Breast epithelium (tissue), 4 donors: Measurements from ENCODE around the gene MACROD1. TPM values are rescaled to one million over a fixed set of nuclear protein-coding genes. Genes with fewer than 3 reads are reported as not detected.

ENCODE experiments used
- DNase-seq, 2 donors: peaks; one replicate each; pipeline ENCODE4 v3.0.0-alpha.2; 2019; ENCODE audit warnings: low spot score in 2 of 2
- H3K27ac ChIP-seq, 2 donors: fragments of 200-600 bp; sonication (generic) in 1 of 2; one replicate each; pipeline ENCODE4 v1.5.1; 2016 to 2019; ENCODE audit warnings: mild to moderate bottlenecking in 1 of 2
- H3K27me3 ChIP-seq, 2 donors: fragments of 200-600 bp; sonication (generic) in 1 of 2; one replicate each; pipeline versions ENCODE4 v1.5.1 to v1.6.0; 2017 to 2019; ENCODE audit warnings: control low read depth in 1 of 2, mild to moderate bottlenecking in 1 of 2
- H3K36me3 ChIP-seq: fragments of 200-600 bp; one replicate; pipeline ENCODE4 v1.5.1; 2019
- H3K4me1 ChIP-seq, 2 donors: fragments of 200-600 bp; sonication (generic); one replicate each; pipeline ENCODE4 v1.5.1; 2016 to 2019; ENCODE audit warnings: control low read depth in 1 of 2
- H3K4me3 ChIP-seq, 3 donors: fragments of 200-600 bp; sonication (generic); 1 replicate in 2 of 3; 2 replicates in 1 of 3; pipeline ENCODE4 v1.5.1; 2016 to 2019; ENCODE audit warnings: mild to moderate bottlenecking in 3 of 3, moderate library complexity in 2 of 3
- H3K9me3 ChIP-seq, 2 donors: fragments of 200-600 bp; sonication (generic) in 1 of 2; one replicate each; pipeline ENCODE4 v1.5.1; 2016 to 2019; ENCODE audit warnings: control low read depth in 1 of 2
- CTCF ChIP-seq, 3 donors: fragments of 450-650 bp; IDR thresholded peaks; one replicate each; pipeline ENCODE4 v1.5.1; 2016 to 2017; ENCODE audit warnings: antibody characterized with exemption in 3 of 3, mild to moderate bottlenecking in 3 of 3, moderate library complexity in 3 of 3
- POLR2A ChIP-seq: fragments of 450-650 bp; IDR thresholded peaks from one replicate; pipeline ENCODE4 v1.6.1; 2016; ENCODE audit warnings: antibody characterized with exemption, mild to moderate bottlenecking, moderate library complexity
- POLR2AphosphoS5 ChIP-seq, 3 donors: sonication (generic); formaldehyde crosslinking; IDR thresholded peaks; one replicate each; pipeline ENCODE4 v1.6.1; 2017; ENCODE audit warnings: antibody characterized with exemption in 3 of 3
- intact Hi-C: fragments of 100-400 bp; cut with DNase I; formaldehyde crosslinking; loops from one replicate; pipeline ENCODE4 v1.15.1; 2023; ENCODE audit warnings: low total_unique reads
- total RNA-seq, 3 donors: library from RNA; depleted of rRNA; stranded (reverse); fragments of >200 nt; gene quantifications; one replicate each; pipeline ENCODE4 v1.1.0, GENCODE V29; 2016

The MACROD1 gene
- total RNA-seq, 3 donors from 2014 or later, result 19.7 to 113 (median 40.3) TPM

DNA sequence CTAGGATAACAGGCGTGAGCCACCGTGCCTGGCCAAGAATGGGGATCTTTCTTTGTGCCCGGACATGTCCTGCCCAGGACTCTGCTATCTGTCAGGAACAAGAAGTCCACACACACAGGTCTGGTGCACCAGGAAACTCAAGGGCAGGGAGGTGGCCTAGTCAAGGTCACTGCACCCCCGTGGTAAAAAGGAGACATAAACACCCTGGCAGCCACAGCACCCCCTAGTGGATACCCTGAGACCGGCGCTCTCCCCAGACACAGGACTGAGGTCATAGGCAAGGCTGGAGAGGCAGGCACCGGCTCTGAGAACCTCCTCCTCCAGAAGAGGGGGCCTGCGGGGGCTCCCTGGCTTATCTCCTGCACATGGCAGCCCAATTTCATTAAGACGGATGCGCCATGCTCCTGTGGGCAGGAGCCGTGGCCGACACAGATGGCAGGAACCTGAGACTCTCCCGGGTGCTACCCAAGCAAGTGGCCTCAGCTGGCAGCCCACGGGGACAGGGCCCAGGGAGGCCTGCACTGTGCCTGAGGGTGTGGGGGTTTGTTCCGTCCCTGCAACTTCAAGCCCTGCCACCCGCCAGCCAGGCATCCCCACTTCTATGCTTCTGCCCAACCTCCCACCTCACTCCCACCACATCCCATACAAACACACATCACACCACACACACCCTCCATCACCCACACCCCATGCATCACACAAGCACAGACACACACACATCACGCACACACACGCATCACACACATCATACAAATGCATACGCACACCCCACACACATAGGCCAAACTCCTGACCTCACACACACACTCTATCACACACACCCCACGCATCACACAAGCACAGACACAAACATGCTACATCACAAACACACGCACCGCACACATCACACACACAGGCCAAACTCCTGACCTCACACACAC is 19.6 kb downstream of the MACROD1 start:
- DNase-seq, result no peak
- intact Hi-C loops, result loop anchor here (5.0 kb wide), 2 partner anchors 149 to 309 kb away; partner anchors contain the start of gene MARK2
- no peak overlapping the region for H3K27ac ChIP-seq

DNA sequence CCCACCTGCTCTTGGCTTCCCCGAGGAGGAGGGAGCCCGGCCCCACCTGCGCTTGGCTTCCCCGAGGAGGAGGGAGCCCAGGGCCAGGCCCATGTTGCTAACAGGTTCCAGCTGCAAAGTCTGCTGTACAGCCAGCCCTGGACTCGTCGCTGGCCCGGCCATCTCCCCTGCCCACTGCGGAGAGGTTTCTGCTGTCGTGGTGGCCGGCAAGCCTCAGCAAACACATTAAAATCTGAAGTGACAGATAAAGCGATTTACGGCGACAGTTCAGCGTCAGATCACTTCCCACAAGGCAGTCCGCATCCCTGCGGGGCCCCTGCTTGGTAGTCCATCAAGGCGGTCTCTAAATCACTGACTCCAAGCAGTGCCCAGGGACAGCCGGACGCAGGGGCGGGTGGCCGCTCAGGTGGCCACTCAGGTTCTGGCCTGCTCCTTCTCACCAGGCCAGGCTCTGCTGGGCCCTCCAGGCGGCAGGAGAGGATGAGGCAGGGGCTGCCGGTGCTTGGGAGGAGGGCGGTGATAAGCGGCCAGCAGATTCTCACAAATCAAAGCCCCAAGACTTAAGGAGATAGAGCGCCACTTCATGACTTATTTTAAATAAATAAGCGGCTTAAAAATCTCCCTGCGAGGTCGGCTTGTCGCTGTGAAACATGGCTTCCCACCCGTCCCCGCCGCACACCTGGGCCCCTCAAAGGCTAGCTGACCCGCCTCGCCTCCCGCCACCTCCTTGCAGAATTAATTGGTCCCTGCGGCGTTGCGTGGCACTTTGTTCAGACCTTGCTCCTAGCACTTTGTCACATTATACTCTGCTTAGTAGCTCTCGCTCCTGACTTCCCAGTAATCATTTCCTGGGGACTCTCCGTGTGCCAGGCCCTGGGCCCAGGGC is 21.1 kb downstream of the MACROD1 start:
- H3K9me3 ChIP-seq, result no peaks in the 10 kb centered on the region
- TF ChIP-seq POLR2A (no peak), POLR2AphosphoS5 (IDR thresholded peaks at IDR 0.05) (no peak), CTCF (IDR thresholded peaks at IDR 0.05) (no peak)
- no peaks in the 10 kb centered on the region for H3K36me3 ChIP-seq
- no peaks in the 10 kb centered on the region for H3K4me1 ChIP-seq
- H3K27ac ChIP-seq, result no peak overlapping the region
- no peaks in the 10 kb centered on the region for H3K27me3 ChIP-seq
- DNase-seq, result no peak
- H3K4me3 ChIP-seq, result no peak overlapping the region
- intact Hi-C loops, result loop anchor here (5.0 kb wide), 2 partner anchors 148 to 308 kb away; partner anchors contain the start of gene MARK2

More for the DNA sequence above, 19.6 kb downstream of the MACROD1 start:
- no peak overlapping the region for H3K4me3 ChIP-seq
- H3K4me1 ChIP-seq, result no peaks in the 10 kb centered on the region
- no peaks in the 10 kb centered on the region for H3K36me3 ChIP-seq
- no peak for TF ChIP-seq POLR2A
- TF ChIP-seq CTCF (IDR thresholded peaks at IDR 0.05), result peak in 2 of 3 donors; percentile 22 to 33
- no peaks in the 10 kb centered on the region for H3K27me3 ChIP-seq
- H3K9me3 ChIP-seq, result no peaks in the 10 kb centered on the region

DNA sequence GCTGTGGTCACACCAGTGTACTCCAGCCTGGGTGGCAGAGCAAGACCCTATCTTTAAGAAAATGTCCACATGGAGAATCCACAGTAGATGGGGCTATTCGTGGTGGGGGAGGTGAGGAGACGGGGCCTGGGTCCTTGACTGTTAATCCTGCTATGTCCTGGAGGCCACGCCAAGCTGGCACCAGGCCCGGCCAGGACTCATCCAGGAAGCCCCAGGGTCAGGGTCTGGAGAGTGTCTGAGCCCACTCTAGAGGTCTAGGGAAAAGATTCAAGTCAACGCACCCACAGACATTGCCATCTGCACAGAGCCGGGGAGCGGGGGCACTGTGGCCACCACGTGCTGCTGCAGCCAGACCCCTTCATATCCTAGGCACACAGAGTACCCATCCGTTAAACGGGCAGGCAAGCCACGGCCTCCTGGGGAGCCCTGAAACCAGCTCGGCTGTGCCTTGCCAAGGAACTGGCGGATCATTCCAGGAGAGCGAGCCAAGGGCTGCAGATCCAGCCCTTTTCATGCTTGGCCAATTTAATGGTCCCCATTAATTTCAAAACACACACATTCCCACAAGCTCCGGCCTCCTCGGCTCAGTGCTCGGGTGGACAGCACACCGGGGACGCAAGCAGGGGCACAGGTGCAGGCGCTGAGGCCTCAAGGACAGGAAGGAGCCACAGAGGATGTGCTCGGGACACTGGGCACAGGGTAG is 24.7 kb downstream of the MACROD1 start:
- Histone ChIP-seq H3K9me3 (no peaks in the 10 kb centered on the region), H3K27me3 (no peaks in the 10 kb centered on the region), H3K36me3 (no peaks in the 10 kb centered on the region), H3K4me3 (no peak overlapping the region), H3K27ac (no peak overlapping the region), H3K4me1 (no peaks in the 10 kb centered on the region)
- intact Hi-C loops, result no loop called here
- DNase-seq, result no peak
- no peak for TF ChIP-seq POLR2AphosphoS5 (IDR thresholded peaks at IDR 0.05)
- no peak for TF ChIP-seq POLR2A
- no peak for TF ChIP-seq CTCF (IDR thresholded peaks at IDR 0.05)

- no peak for DNase-seq
- no peak for TF ChIP-seq POLR2AphosphoS5 (IDR thresholded peaks at IDR 0.05)
- H3K36me3 ChIP-seq, result no peaks in the 10 kb centered on the region
- intact Hi-C loops, result no loop called here
- H3K27ac ChIP-seq, result no peak overlapping the region
- no peaks in the 10 kb centered on the region for H3K4me1 ChIP-seq
- H3K9me3 ChIP-seq, result no peaks in the 10 kb centered on the region
- no peaks in the 10 kb centered on the region for H3K27me3 ChIP-seq
- H3K4me3 ChIP-seq, result no peak overlapping the region
Observed at GRCh38 chr11:64140082-64140481, 25.8 kb downstream of the MACROD1 start.

DNA sequence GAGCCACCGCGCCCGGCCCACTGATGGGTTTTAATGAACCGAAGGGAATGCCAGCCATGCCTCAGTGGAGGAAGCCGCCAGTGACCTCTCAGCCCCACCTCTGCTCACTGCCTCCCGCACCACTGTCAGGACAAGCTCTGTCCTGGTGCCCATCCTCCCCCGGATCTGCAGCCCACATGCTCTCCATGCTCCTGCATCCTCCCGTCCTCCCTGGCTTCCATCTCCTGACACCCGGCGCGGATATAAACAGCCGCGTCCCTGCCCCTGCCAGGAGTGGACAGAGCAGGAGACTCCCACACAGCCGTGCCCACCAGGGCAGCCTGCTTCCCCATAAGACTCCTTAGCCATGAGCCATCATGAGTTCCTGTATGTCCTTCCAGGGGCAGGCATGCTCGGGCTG is 26.9 kb downstream of the MACROD1 start:
- no peaks in the 10 kb centered on the region for H3K27me3 ChIP-seq
- intact Hi-C loops, result no loop called here
- no peaks in the 10 kb centered on the region for H3K9me3 ChIP-seq
- no peak for DNase-seq
- no peaks in the 10 kb centered on the region for H3K36me3 ChIP-seq
- no peak for TF ChIP-seq POLR2A
- no peak for TF ChIP-seq CTCF (IDR thresholded peaks at IDR 0.05)
- TF ChIP-seq POLR2AphosphoS5 (IDR thresholded peaks at IDR 0.05), result no peak
- no peak overlapping the region for H3K4me3 ChIP-seq
- H3K27ac ChIP-seq, result no peak overlapping the region
- H3K4me1 ChIP-seq, result no peaks in the 10 kb centered on the region
